CD14-positive monocyte (primary cell): Measurements from ENCODE around the gene ENTPD5. TPM values are rescaled to one million over a fixed set of nuclear protein-coding genes. Genes with fewer than 3 reads are reported as not detected.

Source experiments
- DNase-seq, 3 donors: peaks; one replicate each; pipeline ENCODE4 v3.0.0-alpha.2; 2011 to 2022
- H2AFZ ChIP-seq: 2 replicates; pipeline ENCODE4 v1.6.0; 2012; ENCODE audit warnings: mild to moderate bottlenecking, low read depth, low read length, inconsistent platforms; ENCODE audit not compliant: insufficient read depth, poor library complexity, severe bottlenecking
- H3K27ac ChIP-seq, 2 donors: 1 replicate in 1 of 2; 2 replicates in 1 of 2; pipeline ENCODE4 v1.5.1; 2012 to 2013; ENCODE audit warnings: low read length in 2 of 2, control low read depth in 1 of 2, inconsistent platforms in 1 of 2, low read depth in 1 of 2, mild to moderate bottlenecking in 1 of 2
- H3K27me3 ChIP-seq, 2 donors: one replicate each; pipeline versions ENCODE4 v1.6.0 to v1.6.1; 2011 to 2013; ENCODE audit warnings: low read length in 2 of 2; ENCODE audit not compliant: control insufficient read depth in 2 of 2, insufficient read depth in 2 of 2
- H3K36me3 ChIP-seq, 2 donors: replicated peaks in 1 of 2; 1 replicate in 1 of 2; 2 replicates in 1 of 2; pipeline versions ENCODE4 v1.5.1 to v1.6.1; 2012 to 2013; ENCODE audit warnings: low read length in 2 of 2, control low read depth in 1 of 2, inconsistent platforms in 1 of 2, mild to moderate bottlenecking in 1 of 2; ENCODE audit not compliant: insufficient read depth in 2 of 2, control insufficient read depth in 1 of 2
- H3K4me1 ChIP-seq, 2 donors: 1 replicate in 1 of 2; 2 replicates in 1 of 2; pipeline versions ENCODE4 v1.5.1 to v1.6.1; 2012 to 2013; ENCODE audit warnings: low read length in 2 of 2, control low read depth in 1 of 2, inconsistent platforms in 1 of 2, mild to moderate bottlenecking in 1 of 2, moderate library complexity in 1 of 2; ENCODE audit not compliant: insufficient read depth in 2 of 2, control insufficient read depth in 1 of 2
- H3K4me2 ChIP-seq: replicated peaks from 2 replicates; pipeline ENCODE3; 2012; ENCODE audit warnings: low read length, moderate library complexity, mild to moderate bottlenecking; ENCODE audit not compliant: poor library complexity, severe bottlenecking; ENCODE audit errors: extremely low read depth
- H3K4me3 ChIP-seq, 3 experiments: fragments of 200-600 bp in 1 of 3; sonication (generic) in 1 of 3; replicated peaks in 1 of 3; 1 replicate in 2 of 3; 2 replicates in 1 of 3; pipeline ENCODE4 v1.5.1; 2011 to 2013; ENCODE audit warnings: low read length in 3 of 3, mild to moderate bottlenecking in 3 of 3, control low read depth in 2 of 3, low read depth in 2 of 3, inconsistent platforms in 1 of 3, moderate library complexity in 1 of 3
- H3K79me2 ChIP-seq: 2 replicates; pipeline ENCODE4 v1.6.0; 2012; ENCODE audit warnings: mild to moderate bottlenecking, control low read depth, inconsistent platforms, low read length, moderate library complexity; ENCODE audit not compliant: insufficient read depth
- H3K9ac ChIP-seq: 2 replicates; pipeline ENCODE4 v1.6.0; 2017; ENCODE audit warnings: low read length, mild to moderate bottlenecking; ENCODE audit not compliant: insufficient read depth, poor library complexity, severe bottlenecking
- H3K9me3 ChIP-seq, 2 donors: replicated peaks in 1 of 2; 1 replicate in 1 of 2; 2 replicates in 1 of 2; pipeline versions ENCODE4 v1.5.1 to v1.6.1; 2012 to 2013; ENCODE audit warnings: low read length in 2 of 2, control low read depth in 1 of 2; ENCODE audit not compliant: control insufficient read depth in 1 of 2, insufficient read depth in 1 of 2
- H4K20me1 ChIP-seq: 2 replicates; pipeline ENCODE4 v1.6.0; 2012; ENCODE audit warnings: mild to moderate bottlenecking, low read length, control low read depth, moderate library complexity; ENCODE audit not compliant: insufficient read depth
- H3K27ac Mint-ChIP-seq, 7 donors: one replicate each; pipeline ENCODE4 v1.8.0; 2020; ENCODE audit warnings: mild to moderate bottlenecking in 7 of 7, mixed read lengths in 7 of 7, moderate library complexity in 6 of 7, inconsistent platforms in 2 of 7
- H3K27me3 Mint-ChIP-seq, 3 donors: one replicate each; pipeline ENCODE4 v1.8.0; 2021 to 2022; ENCODE audit warnings: low read depth in 3 of 3, mild to moderate bottlenecking in 3 of 3, mixed read lengths in 3 of 3, moderate library complexity in 3 of 3, inconsistent platforms in 1 of 3
- H3K36me3 Mint-ChIP-seq, 2 donors: one replicate each; pipeline ENCODE4 v1.8.0; 2020; ENCODE audit warnings: mixed read lengths in 2 of 2, inconsistent platforms in 1 of 2, mild to moderate bottlenecking in 1 of 2
- H3K4me1 Mint-ChIP-seq: one replicate; pipeline ENCODE4 v1.8.0; 2020; ENCODE audit warnings: mild to moderate bottlenecking, mixed read lengths
- H3K4me3 Mint-ChIP-seq, 2 donors: one replicate each; pipeline ENCODE4 v1.8.0; 2020; ENCODE audit warnings: mild to moderate bottlenecking in 2 of 2, mixed read lengths in 2 of 2, moderate library complexity in 1 of 2
- H3K9me3 Mint-ChIP-seq, 7 donors: one replicate each; pipeline ENCODE4 v1.8.0; 2020 to 2022; ENCODE audit warnings: mixed read lengths in 7 of 7, mild to moderate bottlenecking in 6 of 7, moderate library complexity in 6 of 7, inconsistent platforms in 2 of 7
- WGBS: methylation state at CpG from one replicate; pipeline ENCODE4 v1.1.5; 2013; ENCODE audit warnings: missing lambda C conversion rate; ENCODE audit not compliant: insufficient coverage; 5-methylcytosine and 5-hydroxymethylcytosine counted together
- intact Hi-C, 2 donors: fragments of 100-400 bp; cut with micrococcal nuclease; formaldehyde crosslinking; loops; one replicate each; pipeline versions ENCODE4 v1.15.0 to v1.15.1; 2023
- polyA plus RNA-seq, 3 donors: library from polyadenylated mRNA; depleted of rRNA in 1 of 3; unstranded in 2 of 3; stranded (reverse) in 1 of 3; fragments of 300-500 nt in 2 of 3; fragments of >200 nt in 1 of 3; fragmentation: Illumina TruSeq in 2 of 3; gene quantifications; 1 replicate in 2 of 3; 2 replicates in 1 of 3; pipeline ENCODE4 v1.2.3, GENCODE V29; 2012 to 2021
- TF ChIP-seq, protein P1 (sequence below): fragments of 200-600 bp; IDR thresholded peaks from one replicate; pipeline ENCODE4 v1.8.0; 2022; ENCODE audit warnings: antibody characterized with exemption, mild to moderate bottlenecking

The ENTPD5 gene
- polyA plus RNA-seq, 3 donors = 2.3 to 4.3 (median 2.7) TPM

DNA sequence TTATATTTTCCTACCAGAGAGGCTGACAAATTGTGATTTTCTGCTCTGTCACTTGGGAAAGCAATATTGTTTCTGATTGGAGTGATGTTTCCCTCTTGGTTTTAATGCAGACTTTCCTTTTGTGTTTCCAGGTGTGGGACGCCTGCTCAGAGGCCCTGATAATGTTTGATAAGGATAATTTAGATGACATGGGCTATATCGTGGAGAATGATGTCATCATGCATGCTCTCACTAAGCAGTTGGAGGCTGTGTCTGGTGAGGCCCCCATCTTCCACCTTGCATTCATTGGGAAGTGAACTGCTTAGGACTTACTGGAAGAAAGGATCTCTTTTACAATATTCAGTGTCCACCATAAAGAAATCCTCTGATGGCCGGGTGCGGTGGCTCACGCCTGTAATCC is 63.4 kb downstream of the ENTPD5 start:
- Histone ChIP-seq H3K79me2 (peaks cover 8% of the 10 kb centered on the region), H3K9ac (no peak overlapping the region), H3K36me3 (peaks cover 61 to 75% of the 10 kb centered on the region in 2 donors), H3K4me1 (peaks cover 4 to 5% of the 10 kb centered on the region in 2 donors), H3K27ac (no peak overlapping the region), H2AFZ (no peak overlapping the region), H4K20me1 (no peaks in the 10 kb centered on the region), H3K4me2 (no peak overlapping the region), H3K4me3 (no peak overlapping the region), H3K27me3 (no peaks in the 10 kb centered on the region), H3K9me3 (no peaks in the 10 kb centered on the region)
- no peaks in the 10 kb centered on the region for H3K27me3 Mint-ChIP-seq
- WGBS = 100% methylated on average over 4 of the region's 5 CpGs
- intact Hi-C loops = no loop called here
- no peaks in the 10 kb centered on the region for H3K9me3 Mint-ChIP-seq
- H3K4me1 Mint-ChIP-seq = peaks cover 8% of the 10 kb centered on the region
- H3K27ac Mint-ChIP-seq = peak overlapping the region in 1 of 7 donors; percentile 30
- peaks cover 64 to 65% of the 10 kb centered on the region in 2 donors for H3K36me3 Mint-ChIP-seq
- H3K4me3 Mint-ChIP-seq = no peak overlapping the region
- TF ChIP-seq, protein P1, sequence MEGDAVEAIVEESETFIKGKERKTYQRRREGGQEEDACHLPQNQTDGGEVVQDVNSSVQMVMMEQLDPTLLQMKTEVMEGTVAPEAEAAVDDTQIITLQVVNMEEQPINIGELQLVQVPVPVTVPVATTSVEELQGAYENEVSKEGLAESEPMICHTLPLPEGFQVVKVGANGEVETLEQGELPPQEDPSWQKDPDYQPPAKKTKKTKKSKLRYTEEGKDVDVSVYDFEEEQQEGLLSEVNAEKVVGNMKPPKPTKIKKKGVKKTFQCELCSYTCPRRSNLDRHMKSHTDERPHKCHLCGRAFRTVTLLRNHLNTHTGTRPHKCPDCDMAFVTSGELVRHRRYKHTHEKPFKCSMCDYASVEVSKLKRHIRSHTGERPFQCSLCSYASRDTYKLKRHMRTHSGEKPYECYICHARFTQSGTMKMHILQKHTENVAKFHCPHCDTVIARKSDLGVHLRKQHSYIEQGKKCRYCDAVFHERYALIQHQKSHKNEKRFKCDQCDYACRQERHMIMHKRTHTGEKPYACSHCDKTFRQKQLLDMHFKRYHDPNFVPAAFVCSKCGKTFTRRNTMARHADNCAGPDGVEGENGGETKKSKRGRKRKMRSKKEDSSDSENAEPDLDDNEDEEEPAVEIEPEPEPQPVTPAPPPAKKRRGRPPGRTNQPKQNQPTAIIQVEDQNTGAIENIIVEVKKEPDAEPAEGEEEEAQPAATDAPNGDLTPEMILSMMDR = no peak
- no peak for DNase-seq

DNA sequence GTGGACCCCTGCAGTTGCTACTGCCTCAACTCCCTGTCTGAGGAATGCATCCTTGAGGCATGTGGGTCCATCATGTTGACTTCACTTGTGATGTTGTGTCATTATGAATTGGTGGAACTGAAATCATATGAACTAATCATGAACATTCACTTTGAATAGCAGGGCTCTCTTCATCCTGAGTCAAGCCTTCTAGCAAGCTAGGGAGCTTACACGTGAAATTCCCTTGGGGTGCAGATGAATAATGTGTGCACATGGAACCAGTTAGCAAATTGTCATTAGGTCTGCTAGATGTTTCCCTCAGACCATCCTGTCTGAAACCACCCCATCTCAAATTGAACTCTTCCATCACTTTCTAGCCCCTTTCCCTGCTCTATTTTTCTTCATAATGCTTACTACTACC is 65.4 kb downstream of the ENTPD5 start:
- H3K9me3 ChIP-seq = no peaks in the 10 kb centered on the region
- H3K27ac Mint-ChIP-seq = no peak overlapping the region
- intact Hi-C loops = loop anchor here in 1 of 2 donors (5.0 kb wide), 1 partner anchor 64 kb away; the partner anchor contains the start of genes BBOF1 and ENTPD5
- no peaks in the 10 kb centered on the region for H3K9me3 Mint-ChIP-seq
- H3K36me3 ChIP-seq = peaks cover 43 to 56% of the 10 kb centered on the region in 2 donors
- H3K4me1 Mint-ChIP-seq = peaks cover 14% of the 10 kb centered on the region
- TF ChIP-seq, protein P1 = no peak
- DNase-seq = no peak
- H3K4me1 ChIP-seq = peaks cover 14 to 17% of the 10 kb centered on the region in 2 donors
- no CpG with 5 or more reads among the region's 1 CpG for WGBS
- H3K79me2 ChIP-seq = peaks cover 13% of the 10 kb centered on the region
- H3K4me2 ChIP-seq = no peak overlapping the region
- H2AFZ ChIP-seq = no peak overlapping the region
- peaks cover 45% of the 10 kb centered on the region in 2 donors for H3K36me3 Mint-ChIP-seq
- H4K20me1 ChIP-seq = no peaks in the 10 kb centered on the region
- no peak overlapping the region for H3K9ac ChIP-seq
- no peak overlapping the region for H3K4me3 ChIP-seq
- no peaks in the 10 kb centered on the region for H3K27me3 ChIP-seq
- no peak overlapping the region for H3K27ac ChIP-seq
- no peaks in the 10 kb centered on the region for H3K27me3 Mint-ChIP-seq
- no peak overlapping the region for H3K4me3 Mint-ChIP-seq
